ENCODE results near the gene FCRL1.

Gene FCRL1

GRCh38 chr1:157819896-157820295 lies at the start of gene FCRL1:
FCRL1 (minus strand) TSS chr1:157820120; CDS start chr1:157820037, 83 bp downstream.
- FAIRE-seq, result no peak

- FAIRE-seq, result no peak
Observed at GRCh38 chr1:157868654-157869053, 48.7 kb upstream of the FCRL1 start.

- no peak for FAIRE-seq
Observed at GRCh38 chr1:157862114-157863070, 42.5 kb upstream of the FCRL1 start.

- no peak for FAIRE-seq
Observed at GRCh38 chr1:157856538-157856937, 36.6 kb upstream of the FCRL1 start.

- no peak for FAIRE-seq
Observed at GRCh38 chr1:157852476-157852875, 32.6 kb upstream of the FCRL1 start.

- FAIRE-seq, result no peak
Observed at GRCh38 chr1:157849229-157849875, 29.4 kb upstream of the FCRL1 start.

- FAIRE-seq, result no peak
Observed at GRCh38 chr1:157844089-157844830, 24.3 kb upstream of the FCRL1 start.

- no peak for FAIRE-seq
Observed at GRCh38 chr1:157842939-157843338, 23.0 kb upstream of the FCRL1 start.

- no peak for FAIRE-seq
Observed at GRCh38 chr1:157841708-157842107, 21.8 kb upstream of the FCRL1 start, which contains the start of gene CD5L. CD5L (minus strand) TSS chr1:157841808; CDS start chr1:157841701, 107 bp downstream.

- FAIRE-seq, result no peak
Observed at GRCh38 chr1:157838966-157839365, 19.0 kb upstream of the FCRL1 start.

GRCh38 chr1:157834430-157834829 lies 14.5 kb upstream of the FCRL1 start:
- no peak for FAIRE-seq

GRCh38 chr1:157833145-157833544 lies 13.2 kb upstream of the FCRL1 start:
- no peak for FAIRE-seq

- no peak for FAIRE-seq
Observed at GRCh38 chr1:157831968-157832626, 12.2 kb upstream of the FCRL1 start.

GRCh38 chr1:157830887-157831286 lies 11.0 kb upstream of the FCRL1 start:
- no peak for FAIRE-seq

GRCh38 chr1:157829711-157830110 lies 9.8 kb upstream of the FCRL1 start:
- FAIRE-seq, result no peak

GRCh38 chr1:157829210-157829609 lies 9.3 kb upstream of the FCRL1 start:
- no peak for FAIRE-seq

- FAIRE-seq, result no peak
Observed at GRCh38 chr1:157820299-157820698, 379 bp upstream of the FCRL1 start.

GRCh38 chr1:157819215-157819614 lies 705 bp downstream of the FCRL1 start:
- no peak for FAIRE-seq

- no peak for FAIRE-seq
Observed at GRCh38 chr1:157813269-157813668, 6.7 kb downstream of the FCRL1 start.

GRCh38 chr1:157806431-157807149 lies 13.3 kb downstream of the FCRL1 start:
- no peak for FAIRE-seq

GRCh38 chr1:157803851-157804250 lies 16.1 kb downstream of the FCRL1 start:
- FAIRE-seq, result no peak

- no peak for FAIRE-seq
Observed at GRCh38 chr1:157799996-157800395, 19.9 kb downstream of the FCRL1 start.

Data from colon (tissue), 2 donors.